Measurements from ENCODE around the gene ATXN10.

Gene ATXN10

DNA sequence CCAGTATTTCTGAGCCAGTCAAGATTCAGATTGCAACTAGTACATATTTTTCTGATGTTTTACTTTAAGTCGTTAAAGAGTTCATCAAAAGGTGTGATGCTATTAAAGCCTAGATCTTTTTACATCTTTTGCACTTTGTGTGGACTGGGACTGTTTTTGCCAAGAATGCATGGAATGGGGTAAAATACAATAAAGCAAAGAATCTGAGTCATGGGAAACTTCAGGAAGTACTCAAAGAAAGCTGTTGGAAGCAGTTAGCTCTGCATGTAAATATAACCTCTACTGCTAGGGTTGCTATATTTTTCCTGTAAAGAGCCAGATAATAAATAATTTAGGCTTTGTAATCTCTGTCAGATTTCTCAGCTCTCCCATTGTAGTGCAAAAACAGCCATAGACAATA is 20.9 kb downstream of the ATXN10 start:
- whole genome bisulfite sequencing, result 33% methylated on average over 1 of the region's 1 CpG

DNA sequence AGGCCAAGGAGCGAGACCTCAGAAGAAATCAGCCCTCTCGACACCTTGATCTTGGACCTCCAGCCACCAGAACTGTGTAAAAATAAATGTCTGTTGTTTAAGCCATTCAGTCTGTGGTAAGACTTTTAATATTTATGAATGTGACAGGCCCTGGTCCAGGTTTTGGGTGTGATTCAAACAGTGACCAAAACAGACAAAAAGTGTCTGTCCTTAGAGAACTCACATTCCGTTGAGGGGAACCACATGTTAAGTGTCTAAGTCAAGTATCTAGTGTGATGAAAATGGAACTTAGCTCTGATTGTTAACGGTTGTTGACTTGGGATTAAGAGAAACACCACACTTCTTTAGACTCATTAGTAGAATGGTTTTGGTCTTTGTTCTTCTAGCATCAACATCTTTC is 22.2 kb downstream of the ATXN10 start:
- peaks cover 23 to 69% of the 10 kb centered on the region in 2 experiments for H3K36me3 ChIP-seq (ENCODE audit: control insufficient read depth in 1 of 2, insufficient read depth in 2 of 2, low read depth in 1 of 2, low read length in 2 of 2)
- H3K4me1 ChIP-seq (ENCODE audit: control insufficient read depth, insufficient read depth, low read depth, low read length), result peaks cover 8% of the 10 kb centered on the region
- WGBS, result 92% methylated on average over 3 of the region's 4 CpGs
- no peaks in the 10 kb centered on the region for H3K27me3 ChIP-seq (ENCODE audit: control insufficient read depth in 1 of 2, insufficient read depth in 1 of 2, low read length in 2 of 2)
- H3K23ac ChIP-seq (ENCODE audit: low read length in 2 of 2), result no peak overlapping the region
- no peak overlapping the region for H3K14ac ChIP-seq (ENCODE audit: low read length in 2 of 2)
- DNase-seq, result no peak
- no peak overlapping the region for H3K4ac ChIP-seq (ENCODE audit: low read depth in 1 of 2, low read length in 2 of 2)
- no peak overlapping the region for H2BK120ac ChIP-seq (ENCODE audit: low read depth, low read length)
- no peak overlapping the region for H2AFZ ChIP-seq (ENCODE audit: low read depth, low read length)
- no peak overlapping the region for H2BK12ac ChIP-seq (ENCODE audit: low read length in 2 of 2)
- no peak overlapping the region for H4K8ac ChIP-seq (ENCODE audit: low read length)
- no peak overlapping the region for H3K9ac ChIP-seq (ENCODE audit: low read length)
- H2AK5ac ChIP-seq (ENCODE audit: low read length, severe bottlenecking), result no peak overlapping the region
- no peak overlapping the region for H4K91ac ChIP-seq (ENCODE audit: low read length)
- peaks cover 13% of the 10 kb centered on the region for H3K79me1 ChIP-seq (replicated peaks; ENCODE audit: low read length, poor library complexity, severe bottlenecking)
- H3K27ac ChIP-seq (ENCODE audit: low read length, poor library complexity, severe bottlenecking), result no peak overlapping the region
- no peak overlapping the region for H2BK15ac ChIP-seq (ENCODE audit: low read depth, poor library complexity, severe bottlenecking)
- H3K9me3 ChIP-seq (ENCODE audit: control insufficient read depth, low read length), result no peaks in the 10 kb centered on the region
- no peak overlapping the region for H3K4me2 ChIP-seq (ENCODE audit: low read length, poor library complexity, severe bottlenecking)
- H3K4me3 ChIP-seq (ENCODE audit: insufficient read depth in 1 of 2, low read depth in 1 of 2, low read length in 2 of 2), result no peak overlapping the region
- no peak overlapping the region for H3K18ac ChIP-seq (ENCODE audit: low read depth in 1 of 2, low read length in 2 of 2)
- H2BK5ac ChIP-seq (ENCODE audit: low read depth, low read length, poor library complexity, severe bottlenecking), result no peak overlapping the region

More for the DNA sequence above, 20.9 kb downstream of the ATXN10 start:
- peaks cover 8% of the 10 kb centered on the region for H3K4me1 ChIP-seq (ENCODE audit: control insufficient read depth, insufficient read depth, low read depth, low read length)
- DNase-seq, result peak; percentile 49
- H3K4ac ChIP-seq (ENCODE audit: low read depth in 1 of 2, low read length in 2 of 2), result no peak overlapping the region
- peaks cover 11% of the 10 kb centered on the region for H3K79me1 ChIP-seq (replicated peaks; ENCODE audit: low read length, poor library complexity, severe bottlenecking)
- H3K4me3 ChIP-seq (ENCODE audit: insufficient read depth in 1 of 2, low read depth in 1 of 2, low read length in 2 of 2), result no peak overlapping the region
- no peaks in the 10 kb centered on the region for H3K9me3 ChIP-seq (ENCODE audit: control insufficient read depth, low read length)
- no peak overlapping the region for H3K14ac ChIP-seq (ENCODE audit: low read length in 2 of 2)
- no peaks in the 10 kb centered on the region for H3K27me3 ChIP-seq (ENCODE audit: control insufficient read depth in 1 of 2, insufficient read depth in 1 of 2, low read length in 2 of 2)
- H3K27ac ChIP-seq (ENCODE audit: low read length, poor library complexity, severe bottlenecking), result peak overlapping the region; percentile 18
- no peak overlapping the region for H3K18ac ChIP-seq (ENCODE audit: low read depth in 1 of 2, low read length in 2 of 2)
- peaks cover 23 to 62% of the 10 kb centered on the region in 2 experiments for H3K36me3 ChIP-seq (ENCODE audit: control insufficient read depth in 1 of 2, insufficient read depth in 2 of 2, low read depth in 1 of 2, low read length in 2 of 2)
- no peak overlapping the region for H2BK120ac ChIP-seq (ENCODE audit: low read depth, low read length)
- H2AK5ac ChIP-seq (ENCODE audit: low read length, severe bottlenecking), result no peak overlapping the region
- H3K23ac ChIP-seq (ENCODE audit: low read length in 2 of 2), result no peak overlapping the region
- H3K4me2 ChIP-seq (ENCODE audit: low read length, poor library complexity, severe bottlenecking), result no peak overlapping the region
- no peak overlapping the region for H4K8ac ChIP-seq (ENCODE audit: low read length)
- H2BK12ac ChIP-seq (ENCODE audit: low read length in 2 of 2), result no peak overlapping the region
- no peak overlapping the region for H2BK5ac ChIP-seq (ENCODE audit: low read depth, low read length, poor library complexity, severe bottlenecking)
- no peak overlapping the region for H3K9ac ChIP-seq (ENCODE audit: low read length)
- H2BK15ac ChIP-seq (ENCODE audit: low read depth, poor library complexity, severe bottlenecking), result no peak overlapping the region
- H2AFZ ChIP-seq (ENCODE audit: low read depth, low read length), result no peak overlapping the region
- no peak overlapping the region for H4K91ac ChIP-seq (ENCODE audit: low read length)

DNA sequence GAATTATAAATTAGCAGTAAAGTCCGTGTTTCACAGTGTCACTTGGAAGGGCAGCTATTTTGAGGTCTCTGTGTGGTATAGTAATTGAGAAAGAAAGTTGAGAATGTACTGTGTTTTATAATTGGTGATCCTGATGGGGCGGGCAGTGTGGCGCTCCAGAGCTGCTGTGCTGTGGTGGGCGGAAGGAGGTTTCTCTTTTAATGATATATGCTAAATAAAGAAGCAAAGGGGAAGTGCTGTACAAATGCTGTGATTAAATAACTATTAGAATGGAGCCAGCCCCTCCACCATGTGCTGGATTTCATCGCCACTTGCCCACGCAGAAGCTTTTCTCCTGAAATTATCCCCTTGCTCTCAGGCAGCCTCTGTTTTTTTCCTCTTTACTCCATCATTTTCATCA is 24.6 kb downstream of the ATXN10 start:
- no peak overlapping the region for H3K9ac ChIP-seq (ENCODE audit: low read length)
- no peak overlapping the region for H2BK12ac ChIP-seq (ENCODE audit: low read length in 2 of 2)
- H2BK15ac ChIP-seq (ENCODE audit: low read depth, poor library complexity, severe bottlenecking), result no peak overlapping the region
- no peak overlapping the region for H4K8ac ChIP-seq (ENCODE audit: low read length)
- H3K4me2 ChIP-seq (ENCODE audit: low read length, poor library complexity, severe bottlenecking), result no peak overlapping the region
- no peak overlapping the region for H3K18ac ChIP-seq (ENCODE audit: low read depth in 1 of 2, low read length in 2 of 2)
- DNase-seq, result no peak
- no peak overlapping the region for H3K4me3 ChIP-seq (ENCODE audit: insufficient read depth in 1 of 2, low read depth in 1 of 2, low read length in 2 of 2)
- no peaks in the 10 kb centered on the region for H3K27me3 ChIP-seq (ENCODE audit: control insufficient read depth in 1 of 2, insufficient read depth in 1 of 2, low read length in 2 of 2)
- no peak overlapping the region for H4K91ac ChIP-seq (ENCODE audit: low read length)
- 97% methylated on average over 6 of the region's 6 CpGs for WGBS
- H3K14ac ChIP-seq (ENCODE audit: low read length in 2 of 2), result no peak overlapping the region
- no peak overlapping the region for H2BK120ac ChIP-seq (ENCODE audit: low read depth, low read length)
- peaks cover 3% of the 10 kb centered on the region for H3K4me1 ChIP-seq (ENCODE audit: control insufficient read depth, insufficient read depth, low read depth, low read length)
- H3K4ac ChIP-seq (ENCODE audit: low read depth in 1 of 2, low read length in 2 of 2), result no peak overlapping the region
- no peaks in the 10 kb centered on the region for H3K9me3 ChIP-seq (ENCODE audit: control insufficient read depth, low read length)
- H3K79me1 ChIP-seq (replicated peaks; ENCODE audit: low read length, poor library complexity, severe bottlenecking), result peaks cover 21% of the 10 kb centered on the region
- no peak overlapping the region for H2AFZ ChIP-seq (ENCODE audit: low read depth, low read length)
- H3K27ac ChIP-seq (ENCODE audit: low read length, poor library complexity, severe bottlenecking), result no peak overlapping the region
- H3K23ac ChIP-seq (ENCODE audit: low read length in 2 of 2), result no peak overlapping the region
- H3K36me3 ChIP-seq (ENCODE audit: control insufficient read depth in 1 of 2, insufficient read depth in 2 of 2, low read depth in 1 of 2, low read length in 2 of 2), result peaks cover 26 to 72% of the 10 kb centered on the region in 2 experiments
- H2AK5ac ChIP-seq (ENCODE audit: low read length, severe bottlenecking), result no peak overlapping the region
- no peak overlapping the region for H2BK5ac ChIP-seq (ENCODE audit: low read depth, low read length, poor library complexity, severe bottlenecking)

DNA sequence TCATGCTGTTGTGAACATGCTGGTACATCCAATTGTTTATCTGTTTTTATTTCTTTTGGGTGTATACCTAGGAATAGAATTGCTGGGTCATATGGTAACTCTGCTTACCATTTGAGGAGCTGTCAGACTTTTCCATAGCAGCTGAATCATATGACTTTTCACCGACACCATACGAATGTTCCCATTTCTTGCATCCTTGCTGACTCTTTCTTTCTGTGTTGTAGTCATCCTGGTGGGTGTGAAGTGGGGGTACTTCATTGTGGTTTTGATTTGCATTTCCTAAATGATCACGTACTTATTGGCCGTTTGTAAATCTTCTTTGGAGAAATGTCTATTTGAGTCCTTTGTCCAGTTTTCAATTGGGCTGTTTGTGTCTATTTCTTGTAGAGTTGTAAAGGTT is 26.5 kb downstream of the ATXN10 start:
- Histone ChIP-seq H2AK5ac (ENCODE audit: low read length, severe bottlenecking) (no peak overlapping the region), H3K9ac (ENCODE audit: low read length) (no peak overlapping the region), H3K4ac (ENCODE audit: low read depth in 1 of 2, low read length in 2 of 2) (no peak overlapping the region), H3K18ac (ENCODE audit: low read depth in 1 of 2, low read length in 2 of 2) (no peak overlapping the region), H3K4me2 (ENCODE audit: low read length, poor library complexity, severe bottlenecking) (no peak overlapping the region), H3K36me3 (ENCODE audit: control insufficient read depth in 1 of 2, insufficient read depth in 2 of 2, low read depth in 1 of 2, low read length in 2 of 2) (peaks cover 28 to 75% of the 10 kb centered on the region in 2 experiments), H3K79me1 (replicated peaks; ENCODE audit: low read length, poor library complexity, severe bottlenecking) (peaks cover 24% of the 10 kb centered on the region), H3K14ac (ENCODE audit: low read length in 2 of 2) (no peak overlapping the region), H4K8ac (ENCODE audit: low read length) (no peak overlapping the region), H4K91ac (ENCODE audit: low read length) (no peak overlapping the region), H3K27me3 (ENCODE audit: control insufficient read depth in 1 of 2, insufficient read depth in 1 of 2, low read length in 2 of 2) (no peaks in the 10 kb centered on the region), H2BK5ac (ENCODE audit: low read depth, low read length, poor library complexity, severe bottlenecking) (no peak overlapping the region), H2BK12ac (ENCODE audit: low read length in 2 of 2) (no peak overlapping the region), H3K23ac (ENCODE audit: low read length in 2 of 2) (no peak overlapping the region), H2BK15ac (ENCODE audit: low read depth, poor library complexity, severe bottlenecking) (no peak overlapping the region), H2BK120ac (ENCODE audit: low read depth, low read length) (no peak overlapping the region), H3K4me3 (ENCODE audit: insufficient read depth in 1 of 2, low read depth in 1 of 2, low read length in 2 of 2) (no peak overlapping the region), H3K27ac (ENCODE audit: low read length, poor library complexity, severe bottlenecking) (no peak overlapping the region), H2AFZ (ENCODE audit: low read depth, low read length) (no peak overlapping the region), H3K9me3 (ENCODE audit: control insufficient read depth, low read length) (no peaks in the 10 kb centered on the region), H3K4me1 (ENCODE audit: control insufficient read depth, insufficient read depth, low read depth, low read length) (no peaks in the 10 kb centered on the region)
- 99% methylated on average over 4 of the region's 4 CpGs for WGBS
- no peak for DNase-seq
